GM12878 (cell line): ENCODE measurements around the gene OR1J1. TPM values are rescaled to one million over a fixed set of nuclear protein-coding genes. Genes with fewer than 3 reads are reported as not detected.

ENCODE experiments used
- EP300 ChIP-seq, 2 experiments: fragments of 150-350 bp in 1 of 2; IDR thresholded peaks; 2 replicates each; pipeline ENCODE4 v1.6.1; 2011 to 2012; ENCODE audit warnings: low read depth in 2 of 2, low read length in 2 of 2, borderline replicate concordance in 1 of 2, improper control_type of control experiment in 1 of 2, inconsistent platforms in 1 of 2; ENCODE audit not compliant: control insufficient read depth in 1 of 2
- ZNF592 ChIP-seq: fragments of 450-650 bp; IDR thresholded peaks from 2 replicates; pipeline ENCODE4 v1.6.1; 2017; ENCODE audit warnings: mild to moderate bottlenecking, moderate library complexity
- polyA plus RNA-seq, 11 experiments: library from polyadenylated mRNA; depleted of rRNA in 4 of 11; unstranded in 6 of 11; stranded (reverse) in 5 of 11; fragments of >200 nt; fragmentation: Nextera tagmentation in 4 of 11; fragmentation: Illumina TruSeq in 1 of 11; extraction: Ambion mirVana in 4 of 11; extraction: Trizol in 1 of 11; gene quantifications; 1 replicate in 1 of 11; 2 replicates in 10 of 11; pipeline versions ENCODE4 v1.2.1 to v1.2.3, GENCODE V29; 2011 to 2016; ENCODE audit warnings: inconsistent platforms in 2 of 11, missing spikeins in 2 of 11, low read depth in 1 of 11
- total RNA-seq, 4 experiments: library from RNA; depleted of rRNA in 3 of 4; stranded (reverse); fragments of >200 nt in 3 of 4; fragmentation: Illumina TruSeq in 1 of 4; extraction: Trizol in 1 of 4; gene quantifications; 2 replicates each; pipeline versions ENCODE4 v1.2.1 to v1.2.3, GENCODE V29; 2013 to 2021

Gene OR1J1
- total and polyA plus RNA-seq, 10 of the 15 experiments (the other 5 are each of a cell fraction or from before 2014, with no cell fraction given): 0.07 TPM; not detected in 9

- TF ChIP-seq ZNF592: 0 out of 2 replicates have a peak, but pooled peaks have one; percentile 19
- no peak for TF ChIP-seq EP300 (IDR thresholded peaks at IDR 0.05; ENCODE audit: borderline replicate concordance in 1 of 2, control insufficient read depth in 1 of 2, low read depth in 2 of 2, low read length in 2 of 2)
Observed at GRCh38 chr9:122464633-122465567, 12.8 kb downstream of the OR1J1 start (continued).
